IMR-90 (cell line): ENCODE results near the gene STYK1. TPM values are rescaled to one million over a fixed set of nuclear protein-coding genes. Genes with fewer than 3 reads are reported as not detected.

Source experiments
- ATAC-seq: fragments of 200-7000 bp; cut with Tn5 transposase; 2 replicates; pipeline ENCODE4 v1.9.1; 2020; ENCODE audit warnings: low read depth, mild to moderate bottlenecking, moderate library complexity
- BruUV-seq: library from RNA; stranded (reverse); fragments of 400-500 nt; replicated peaks from 2 replicates; lab custom pipeline; 2021; lab: Mats Ljungman, UMichigan
- CTCF ChIA-PET: fragments of 300-600 bp; formaldehyde crosslinking; extraction: SDS; loops from one replicate; lab custom pipeline; 2021; ENCODE audit warnings: antibody characterized with exemption; lab: Yijun Ruan, JAX
- POLR2A ChIA-PET: fragments of 300-600 bp; sonication (Branson Sonifier 250); formaldehyde crosslinking; loops from one replicate; lab custom pipeline; 2022; ENCODE audit warnings: antibody characterized with exemption; ENCODE audit not compliant: unreplicated experiment; lab: Charles Lee
- DNase-seq: peaks from one replicate; pipeline ENCODE4 v3.0.0; 2013
- H2AFZ ChIP-seq: replicated peaks from 2 replicates; pipeline ENCODE3; 2013; ENCODE audit warnings: low read length, mild to moderate bottlenecking; ENCODE audit not compliant: poor library complexity
- H2AK5ac ChIP-seq: 2 replicates; pipeline ENCODE4 v1.6.1; 2013; ENCODE audit warnings: low read depth, low read length, inconsistent platforms
- H2AK9ac ChIP-seq: replicated peaks from 2 replicates; pipeline ENCODE3; 2013; ENCODE audit warnings: mild to moderate bottlenecking, low read depth, low read length, moderate library complexity; ENCODE audit not compliant: poor library complexity
- H2BK120ac ChIP-seq: 2 replicates; pipeline ENCODE4 v1.6.1; 2013; ENCODE audit warnings: low read depth, low read length, inconsistent platforms
- H2BK15ac ChIP-seq: 3 replicates; pipeline ENCODE4 v1.6.1; 2013; ENCODE audit warnings: low read depth, low read length, inconsistent platforms
- H2BK20ac ChIP-seq: 2 replicates; pipeline ENCODE4 v1.6.1; 2013; ENCODE audit warnings: low read depth, mild to moderate bottlenecking, inconsistent platforms, low read length, moderate library complexity
- H2BK5ac ChIP-seq: 2 replicates; pipeline ENCODE4 v1.6.1; 2013; ENCODE audit warnings: mild to moderate bottlenecking, low read depth, low read length, inconsistent platforms; ENCODE audit not compliant: poor library complexity, severe bottlenecking
- H3K14ac ChIP-seq: replicated peaks from 2 replicates; pipeline ENCODE4 v1.6.1; 2013; ENCODE audit warnings: low read depth, low read length, inconsistent platforms
- H3K18ac ChIP-seq: 2 replicates; pipeline ENCODE4 v1.6.1; 2013; ENCODE audit warnings: low read depth, low read length, control low read depth
- H3K23ac ChIP-seq: 2 replicates; pipeline ENCODE4 v1.6.1; 2013; ENCODE audit warnings: low read depth, low read length, inconsistent platforms
- H3K27ac ChIP-seq: 2 replicates; pipeline ENCODE4 v1.5.1; 2013; ENCODE audit warnings: mild to moderate bottlenecking, control low read depth, low read length; ENCODE audit not compliant: insufficient read depth
- H3K27me3 ChIP-seq: 2 replicates; pipeline ENCODE4 v1.6.1; 2013; ENCODE audit warnings: low read length; ENCODE audit not compliant: control insufficient read depth, insufficient read depth
- H3K36me3 ChIP-seq: 2 replicates; pipeline ENCODE4 v1.6.1; 2013; ENCODE audit warnings: low read length, mixed read lengths; ENCODE audit not compliant: control insufficient read depth, insufficient read depth
- H3K4ac ChIP-seq: 2 replicates; pipeline ENCODE4 v1.6.1; 2013; ENCODE audit warnings: low read depth, low read length, inconsistent platforms
- H3K4me1 ChIP-seq: 2 replicates; pipeline ENCODE4 v1.6.1; 2013; ENCODE audit warnings: low read length, mixed read lengths; ENCODE audit not compliant: control insufficient read depth, insufficient read depth
- H3K4me2 ChIP-seq: 2 replicates; pipeline ENCODE4 v1.6.1; 2013; ENCODE audit warnings: low read depth, mild to moderate bottlenecking, control low read depth, low read length, moderate library complexity
- H3K4me3 ChIP-seq: 2 replicates; pipeline ENCODE4 v1.5.1; 2013; ENCODE audit warnings: low read depth, mild to moderate bottlenecking, control low read depth, low read length, moderate library complexity; ENCODE audit not compliant: insufficient read depth
- H3K56ac ChIP-seq: 2 replicates; pipeline ENCODE4 v1.6.1; 2013; ENCODE audit warnings: low read length, inconsistent platforms; ENCODE audit not compliant: insufficient read depth; ENCODE audit errors: extremely low read depth
- H3K79me1 ChIP-seq, 2 experiments: 2 replicates each; pipeline ENCODE4 v1.6.1; 2013; ENCODE audit warnings: low read length in 2 of 2, inconsistent platforms in 1 of 2, low read depth in 1 of 2
- H3K9ac ChIP-seq: 2 replicates; pipeline ENCODE4 v1.6.1; 2013; ENCODE audit warnings: low read depth, low read length, control low read depth
- H3K9me1 ChIP-seq: 2 replicates; pipeline ENCODE4 v1.6.1; 2013; ENCODE audit warnings: low read length, inconsistent platforms; ENCODE audit not compliant: insufficient read depth
- H3K9me3 ChIP-seq: 2 replicates; pipeline ENCODE4 v1.6.1; 2013; ENCODE audit warnings: low read length; ENCODE audit not compliant: control insufficient read depth, insufficient read depth
- H4K20me1 ChIP-seq: 2 replicates; pipeline ENCODE4 v1.6.1; 2013; ENCODE audit warnings: low read length, inconsistent platforms; ENCODE audit not compliant: insufficient read depth
- H4K5ac ChIP-seq: 2 replicates; pipeline ENCODE4 v1.6.1; 2013; ENCODE audit warnings: mild to moderate bottlenecking, low read depth, low read length, control low read depth
- H4K8ac ChIP-seq, 2 experiments: 2 replicates each; pipeline ENCODE4 v1.6.1; 2013; ENCODE audit warnings: low read depth in 2 of 2, low read length in 2 of 2, control low read depth in 1 of 2, inconsistent platforms in 1 of 2
- H4K91ac ChIP-seq: 2 replicates; pipeline ENCODE4 v1.6.1; 2013; ENCODE audit warnings: low read depth, low read length, inconsistent platforms; ENCODE audit not compliant: insufficient read depth
- CEBPB ChIP-seq: IDR thresholded peaks from 2 replicates; pipeline ENCODE4 v1.6.1; 2012; ENCODE audit warnings: low read depth, low read length, improper control_type of control experiment
- CHD1 ChIP-seq: IDR thresholded peaks from 2 replicates; pipeline ENCODE4 v1.6.1; 2012; ENCODE audit warnings: low read depth, low read length, improper control_type of control experiment
- ELK1 ChIP-seq: fragments of 150-350 bp; IDR thresholded peaks from 2 replicates; pipeline ENCODE4 v1.6.1; 2016; ENCODE audit warnings: low read depth, mild to moderate bottlenecking, low read length, moderate library complexity, borderline replicate concordance
- MAFK ChIP-seq: IDR thresholded peaks from 2 replicates; pipeline ENCODE4 v1.6.1; 2012; ENCODE audit warnings: low read depth, low read length, improper control_type of control experiment
- MAZ ChIP-seq: IDR thresholded peaks from 2 replicates; pipeline ENCODE4 v1.6.1; 2012; ENCODE audit warnings: low read depth, mild to moderate bottlenecking, low read length, improper control_type of control experiment, moderate library complexity, borderline replicate concordance
- RFX5 ChIP-seq: IDR thresholded peaks from 2 replicates; pipeline ENCODE4 v1.8.0; 2012; ENCODE audit warnings: low read depth, mild to moderate bottlenecking, low read length, moderate library complexity
- SMC3 ChIP-seq: fragments of 150-350 bp; IDR thresholded peaks from 2 replicates; pipeline ENCODE4 v1.6.1; 2016; ENCODE audit warnings: low read depth, mild to moderate bottlenecking, antibody characterized with exemption, low read length, moderate library complexity
- WGBS, 2 experiments: methylation state at CpG; one replicate each; pipeline versions ENCODE4 v1.1.5 to v1.1.7; 2013; ENCODE audit warnings: missing lambda C conversion rate in 2 of 2; ENCODE audit not compliant: insufficient read length in 1 of 2; ENCODE audit errors: extremely low coverage in 2 of 2; 5-methylcytosine and 5-hydroxymethylcytosine counted together
- dilution Hi-C: fragments of 300-500 bp; cut with HindIII; formaldehyde crosslinking; loops from one replicate; pipeline ENCODE4 v1.14.3; 2018; ENCODE audit warnings: low sequenced_read_pairs; ENCODE audit not compliant: unreplicated experiment
- in situ Hi-C: fragments of 300-500 bp; cut with MboI; formaldehyde crosslinking; loops from 3 replicates; pipeline ENCODE4 v1.14.3; 2019; ENCODE audit warnings: low sequenced_read_pairs, inconsistent platforms, mixed read lengths
- intact Hi-C: fragments of 100-400 bp; cut with micrococcal nuclease; formaldehyde crosslinking; loops from 2 replicates; pipeline ENCODE4 v1.10.0; 2022
- polyA plus RNA-seq, 3 experiments: library from polyadenylated mRNA; depleted of rRNA; stranded (reverse); fragments of >200 nt; gene quantifications; 2 replicates each; pipeline ENCODE4 v1.2.3, GENCODE V29; 2012; ENCODE audit warnings: low replicate concordance in 1 of 3
- total RNA-seq: library from RNA; depleted of rRNA; stranded (reverse); fragments of >200 nt; gene quantifications from 2 replicates; pipeline ENCODE4 v1.2.3, GENCODE V29; 2012

The STYK1 gene
- total and polyA plus RNA-seq, 2 of the 4 experiments (the other 2 are of a cell fraction), result 0.36 to 0.72 TPM

- no peak overlapping the region for H3K4ac ChIP-seq
- no peak overlapping the region for H3K14ac ChIP-seq
- no peak for DNase-seq
- no peak overlapping the region for H4K8ac ChIP-seq
- H2BK15ac ChIP-seq, result no peak overlapping the region
- H3K9me1 ChIP-seq, result no peaks in the 10 kb centered on the region
- no peak overlapping the region for H2AK9ac ChIP-seq
- ChIA-PET CTCF (no interaction called here), POLR2A (no interaction called here)
- in situ Hi-C loops, result no loop called here
- no peak for ATAC-seq
- no peaks in the 10 kb centered on the region for H3K36me3 ChIP-seq
- no CpG with 5 or more reads among the region's 2 CpGs for WGBS, 2 experiments
- dilution Hi-C loops, result no loop called here
- no peaks in the 10 kb centered on the region for H3K4me1 ChIP-seq
- H3K4me2 ChIP-seq, result no peak overlapping the region
- peaks cover 8% of the 10 kb centered on the region for H3K27me3 ChIP-seq
- no peak overlapping the region for H2BK120ac ChIP-seq
- no TSS peak for BruUV-seq
- no peak overlapping the region for H4K91ac ChIP-seq
- no peak overlapping the region for H3K56ac ChIP-seq
- no peak overlapping the region for H3K18ac ChIP-seq
- no peak overlapping the region for H2AK5ac ChIP-seq
- H3K9me3 ChIP-seq, result no peaks in the 10 kb centered on the region
- H2AFZ ChIP-seq, result no peak overlapping the region
- no peak overlapping the region for H3K27ac ChIP-seq
- H4K5ac ChIP-seq, result no peak overlapping the region
- TF ChIP-seq RFX5, result no peak
- no peak for TF ChIP-seq CHD1
- peak; percentile 69 for TF ChIP-seq MAFK
- no peak for TF ChIP-seq ELK1
- no peak for TF ChIP-seq MAZ
- no peak for TF ChIP-seq SMC3
- no peak for TF ChIP-seq CEBPB
- no peaks in the 10 kb centered on the region for H3K79me1 ChIP-seq
- H2BK20ac ChIP-seq, result no peak overlapping the region
- intact Hi-C loops, result no loop called here
- H2BK5ac ChIP-seq, result no peak overlapping the region
- H3K9ac ChIP-seq, result no peak overlapping the region
- no peak overlapping the region for H3K4me3 ChIP-seq
- H3K23ac ChIP-seq, result no peak overlapping the region
- no peaks in the 10 kb centered on the region for H4K20me1 ChIP-seq
These were observed 9.4 kb downstream of the STYK1 start for GRCh38 chr12:10664499-10664898.
